HepG2 (cell line): ENCODE results near the gene LTC4S. TPM values are rescaled to one million over a fixed set of nuclear protein-coding genes. Genes with fewer than 3 reads are reported as not detected.

Source experiments
- AFF4 ChIP-seq: sonication (generic); formaldehyde crosslinking; IDR thresholded peaks from 2 replicates; pipeline ENCODE4 v1.4.0; 2020; ENCODE audit warnings: missing genetic modification reagents
- ARNT ChIP-seq: fragments of 450-650 bp; IDR thresholded peaks from 2 replicates; pipeline ENCODE4 v1.6.1; 2017
- DDIT3 ChIP-seq: sonication (generic); formaldehyde crosslinking; IDR thresholded peaks from 2 replicates; pipeline ENCODE4 v1.4.0; 2020; ENCODE audit warnings: mild to moderate bottlenecking, missing genetic modification reagents
- DR1 ChIP-seq: sonication (generic); formaldehyde crosslinking; IDR thresholded peaks from 2 replicates; pipeline ENCODE4 v1.8.0; 2021; ENCODE audit warnings: mild to moderate bottlenecking, missing genetic modification reagents, inconsistent platforms
- HINFP ChIP-seq: sonication (generic); formaldehyde crosslinking; IDR thresholded peaks from 2 replicates; pipeline ENCODE4 v1.4.0; 2020; ENCODE audit warnings: low read depth, mild to moderate bottlenecking, missing genetic modification reagents
- PATZ1 ChIP-seq: sonication (generic); formaldehyde crosslinking; IDR thresholded peaks from 2 replicates; pipeline ENCODE4 v1.4.0; 2020; ENCODE audit warnings: missing genetic modification reagents
- RARA ChIP-seq: IDR thresholded peaks from 2 replicates; pipeline ENCODE4 v1.6.1; 2016; ENCODE audit warnings: missing genetic modification reagents, missing compliant biosample characterization
- RBAK ChIP-seq: sonication (generic); formaldehyde crosslinking; IDR thresholded peaks from 2 replicates; pipeline ENCODE4 v1.5.1; 2020; ENCODE audit warnings: mild to moderate bottlenecking, missing genetic modification reagents
- RFX1 ChIP-seq: fragments of 450-650 bp; IDR thresholded peaks from 2 replicates; pipeline ENCODE4 v1.6.1; 2017
- TBP ChIP-seq: sonication (generic); formaldehyde crosslinking; IDR thresholded peaks from 2 replicates; pipeline ENCODE4 v1.5.0; 2020; ENCODE audit warnings: missing genetic modification reagents
- ZBTB20 ChIP-seq: sonication (generic); formaldehyde crosslinking; IDR thresholded peaks from 2 replicates; pipeline ENCODE4 v1.8.1; 2023; ENCODE audit warnings: missing genetic modification reagents, low read depth, mild to moderate bottlenecking, borderline replicate concordance
- ZFP36L1 ChIP-seq: sonication (generic); formaldehyde crosslinking; IDR thresholded peaks from 2 replicates; pipeline ENCODE4 v1.8.0; 2022; ENCODE audit warnings: mild to moderate bottlenecking, missing genetic modification reagents, moderate library complexity
- ZNF205 ChIP-seq: IDR thresholded peaks from 2 replicates; pipeline ENCODE4 v1.6.1; 2018; ENCODE audit warnings: missing biosample characterization, missing genetic modification reagents
- ZNF256 ChIP-seq: sonication (generic); formaldehyde crosslinking; conservative IDR thresholded peaks from 2 replicates; pipeline ENCODE4 v1.4.0; 2020; ENCODE audit warnings: missing genetic modification reagents
- ZNF333 ChIP-seq: sonication (generic); formaldehyde crosslinking; IDR thresholded peaks from 2 replicates; pipeline ENCODE4 v1.4.0; 2020; ENCODE audit warnings: mild to moderate bottlenecking, missing genetic modification reagents, borderline replicate concordance
- ZNF607 ChIP-seq: sonication (generic); formaldehyde crosslinking; IDR thresholded peaks from 2 replicates; pipeline ENCODE4 v1.5.1; 2020; ENCODE audit warnings: missing genetic modification reagents, mild to moderate bottlenecking, borderline replicate concordance
- ZNF773 ChIP-seq: sonication (generic); formaldehyde crosslinking; IDR thresholded peaks from 2 replicates; pipeline ENCODE4 v1.4.0; 2020; ENCODE audit warnings: missing genetic modification reagents, borderline replicate concordance
- ZNF788 ChIP-seq: sonication (generic); formaldehyde crosslinking; IDR thresholded peaks from 2 replicates; pipeline ENCODE4 v1.5.0; 2020; ENCODE audit warnings: mild to moderate bottlenecking, missing genetic modification reagents, borderline replicate concordance
- polyA plus RNA-seq, 8 experiments: library from polyadenylated mRNA; depleted of rRNA in 3 of 8; stranded (reverse) in 7 of 8; unstranded in 1 of 8; fragments of >200 nt; fragmentation: Illumina TruSeq in 4 of 8; extraction: Trizol in 4 of 8; gene quantifications; 2 replicates each; pipeline versions ENCODE4 v1.2.1 to v1.2.3, GENCODE V29; 2011 to 2016; ENCODE audit warnings: low read depth in 4 of 8, missing spikeins in 1 of 8, mixed read lengths in 1 of 8; ENCODE audit not compliant: insufficient read depth in 1 of 8
- total RNA-seq, 5 experiments: library from RNA; depleted of rRNA; stranded (reverse); fragments of >200 nt; fragmentation: Illumina TruSeq; extraction: Trizol; gene quantifications; 2 replicates each; pipeline ENCODE4 v1.2.3, GENCODE V29; 2016; ENCODE audit warnings: low read depth in 1 of 5
- TF ChIP-seq, protein P1 (sequence below): IDR thresholded peaks from 2 replicates; pipeline ENCODE4 v1.6.1; 2018; ENCODE audit warnings: missing genetic modification reagents, mild to moderate bottlenecking, missing compliant biosample characterization
- TF ChIP-seq, protein P2 (sequence below): sonication (generic); formaldehyde crosslinking; IDR thresholded peaks from 2 replicates; pipeline ENCODE4 v1.4.0; 2020; ENCODE audit warnings: mild to moderate bottlenecking, missing genetic modification reagents, borderline replicate concordance

LTC4S gene
- total and polyA plus RNA-seq, 2 of the 13 experiments (the other 11 are each of a cell fraction or from before 2014, with no cell fraction given) = 0.35 TPM; not detected in 1

- TF ChIP-seq PATZ1 (CRISPR knock-in tag) (peak; percentile 83; the same call in 1 of the 2 replicates), RFX1 (no peak), ZNF773 (no peak), AFF4 (CRISPR knock-in tag) (0 out of 2 replicates have a peak, but pooled peaks have one; percentile 14), ZNF256 (CRISPR knock-in tag) (no peak), RARA (peak; percentile 99), ZNF205 (no peak; the same call in 1 of the 2 replicates), ZFP36L1 (CRISPR knock-in tag) (no peak), ZNF788 (CRISPR knock-in tag) (peak; percentile 54; the same call in 1 of the 2 replicates), TBP (CRISPR knock-in tag) (no peak), ZNF333 (CRISPR knock-in tag) (no peak), ZBTB20 (CRISPR knock-in tag) (no peak; the same call in 1 of the 2 replicates), ZNF607 (peak; percentile 93), ARNT (no peak), HINFP (CRISPR knock-in tag) (0 out of 2 replicates have a peak, but pooled peaks have one; percentile 35), DR1 (CRISPR knock-in tag) (no peak), RBAK (CRISPR knock-in tag) (no peak), DDIT3 (CRISPR knock-in tag) (no peak)
- TF ChIP-seq, protein P1, sequence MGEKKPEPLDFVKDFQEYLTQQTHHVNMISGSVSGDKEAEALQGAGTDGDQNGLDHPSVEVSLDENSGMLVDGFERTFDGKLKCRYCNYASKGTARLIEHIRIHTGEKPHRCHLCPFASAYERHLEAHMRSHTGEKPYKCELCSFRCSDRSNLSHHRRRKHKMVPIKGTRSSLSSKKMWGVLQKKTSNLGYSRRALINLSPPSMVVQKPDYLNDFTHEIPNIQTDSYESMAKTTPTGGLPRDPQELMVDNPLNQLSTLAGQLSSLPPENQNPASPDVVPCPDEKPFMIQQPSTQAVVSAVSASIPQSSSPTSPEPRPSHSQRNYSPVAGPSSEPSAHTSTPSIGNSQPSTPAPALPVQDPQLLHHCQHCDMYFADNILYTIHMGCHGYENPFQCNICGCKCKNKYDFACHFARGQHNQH = peak; percentile 89
- TF ChIP-seq, protein P2, sequence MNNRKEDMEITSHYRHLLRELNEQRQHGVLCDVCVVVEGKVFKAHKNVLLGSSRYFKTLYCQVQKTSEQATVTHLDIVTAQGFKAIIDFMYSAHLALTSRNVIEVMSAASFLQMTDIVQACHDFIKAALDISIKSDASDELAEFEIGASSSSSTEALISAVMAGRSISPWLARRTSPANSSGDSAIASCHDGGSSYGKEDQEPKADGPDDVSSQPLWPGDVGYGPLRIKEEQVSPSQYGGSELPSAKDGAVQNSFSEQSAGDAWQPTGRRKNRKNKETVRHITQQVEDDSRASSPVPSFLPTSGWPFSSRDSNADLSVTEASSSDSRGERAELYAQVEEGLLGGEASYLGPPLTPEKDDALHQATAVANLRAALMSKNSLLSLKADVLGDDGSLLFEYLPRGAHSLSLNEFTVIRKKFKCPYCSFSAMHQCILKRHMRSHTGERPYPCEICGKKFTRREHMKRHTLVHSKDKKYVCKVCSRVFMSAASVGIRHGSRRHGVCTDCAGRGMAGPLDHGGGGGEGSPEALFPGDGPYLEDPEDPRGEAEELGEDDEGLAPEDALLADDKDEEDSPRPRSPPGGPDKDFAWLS (CRISPR knock-in tag) = 0 out of 2 replicates have a peak, but pooled peaks have one; percentile 86
Measured at GRCh38 chr5:179818746-179819295, 25.0 kb downstream of the LTC4S start (continued).
